Hepatocyte (in vitro differentiated cells): ENCODE data around the gene CBX1.

Experiments used
- EZH2 ChIP-seq: fragments of 200-600 bp; sonication (generic); IDR thresholded peaks from 2 replicates; pipeline ENCODE4 v1.6.1; 2016; ENCODE audit warnings: antibody characterized with exemption, mild to moderate bottlenecking, borderline replicate concordance
- TF ChIP-seq, protein P1 (sequence below): fragments of 200-600 bp; sonication (generic); IDR thresholded peaks from 2 replicates; pipeline ENCODE4 v1.5.1; 2016; ENCODE audit warnings: antibody characterized with exemption, mild to moderate bottlenecking; ENCODE audit not compliant: poor library complexity

- TF ChIP-seq, protein P1, sequence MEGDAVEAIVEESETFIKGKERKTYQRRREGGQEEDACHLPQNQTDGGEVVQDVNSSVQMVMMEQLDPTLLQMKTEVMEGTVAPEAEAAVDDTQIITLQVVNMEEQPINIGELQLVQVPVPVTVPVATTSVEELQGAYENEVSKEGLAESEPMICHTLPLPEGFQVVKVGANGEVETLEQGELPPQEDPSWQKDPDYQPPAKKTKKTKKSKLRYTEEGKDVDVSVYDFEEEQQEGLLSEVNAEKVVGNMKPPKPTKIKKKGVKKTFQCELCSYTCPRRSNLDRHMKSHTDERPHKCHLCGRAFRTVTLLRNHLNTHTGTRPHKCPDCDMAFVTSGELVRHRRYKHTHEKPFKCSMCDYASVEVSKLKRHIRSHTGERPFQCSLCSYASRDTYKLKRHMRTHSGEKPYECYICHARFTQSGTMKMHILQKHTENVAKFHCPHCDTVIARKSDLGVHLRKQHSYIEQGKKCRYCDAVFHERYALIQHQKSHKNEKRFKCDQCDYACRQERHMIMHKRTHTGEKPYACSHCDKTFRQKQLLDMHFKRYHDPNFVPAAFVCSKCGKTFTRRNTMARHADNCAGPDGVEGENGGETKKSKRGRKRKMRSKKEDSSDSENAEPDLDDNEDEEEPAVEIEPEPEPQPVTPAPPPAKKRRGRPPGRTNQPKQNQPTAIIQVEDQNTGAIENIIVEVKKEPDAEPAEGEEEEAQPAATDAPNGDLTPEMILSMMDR, result no peak
- TF ChIP-seq EZH2, result no peak
These were observed 21.4 kb upstream of the CBX1 start for GRCh38 chr17:48122665-48123045.
